Measurements from ENCODE around the gene NKAPL. TPM values are rescaled to one million over a fixed set of nuclear protein-coding genes. Genes with fewer than 3 reads are reported as not detected.

NKAPL gene
- total RNA-seq, 4 donors from 2014 or later = 0.47 to 0.78 TPM; not detected in 2

DNA sequence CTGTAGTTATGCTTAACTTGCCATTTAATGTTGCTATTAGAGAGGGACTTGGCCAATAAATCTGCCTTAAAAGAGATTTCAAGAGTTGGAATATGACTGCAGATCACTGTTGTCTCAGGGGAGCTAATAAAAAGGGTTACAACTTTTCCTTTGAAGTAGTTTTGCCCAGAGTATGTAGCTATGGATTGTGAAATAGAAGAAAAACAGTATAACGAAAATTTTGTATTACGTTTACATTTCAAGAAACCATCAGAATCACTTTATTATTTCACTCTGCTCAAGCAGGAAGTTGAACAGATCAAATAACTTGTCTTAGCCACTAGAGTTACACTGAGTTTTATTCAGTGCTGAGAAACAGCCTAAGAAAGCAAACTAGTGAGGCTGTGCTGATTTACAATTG, 4.8 kb downstream of the NKAPL start:
- Histone ChIP-seq H3K27me3 (peaks cover 12% of the 10 kb centered on the region), H3K4me1 (peaks cover 20% of the 10 kb centered on the region), H3K9me3 (no peaks in the 10 kb centered on the region), H3K36me3 (no peaks in the 10 kb centered on the region), H3K27ac (no peak overlapping the region), H3K4me3 (no peak overlapping the region)
- DNase-seq (ENCODE audit: low spot score in 2 of 2) = no peak
- WGBS = 39% methylated on average over 2 of the region's 2 CpGs
- TF ChIP-seq, protein P1, sequence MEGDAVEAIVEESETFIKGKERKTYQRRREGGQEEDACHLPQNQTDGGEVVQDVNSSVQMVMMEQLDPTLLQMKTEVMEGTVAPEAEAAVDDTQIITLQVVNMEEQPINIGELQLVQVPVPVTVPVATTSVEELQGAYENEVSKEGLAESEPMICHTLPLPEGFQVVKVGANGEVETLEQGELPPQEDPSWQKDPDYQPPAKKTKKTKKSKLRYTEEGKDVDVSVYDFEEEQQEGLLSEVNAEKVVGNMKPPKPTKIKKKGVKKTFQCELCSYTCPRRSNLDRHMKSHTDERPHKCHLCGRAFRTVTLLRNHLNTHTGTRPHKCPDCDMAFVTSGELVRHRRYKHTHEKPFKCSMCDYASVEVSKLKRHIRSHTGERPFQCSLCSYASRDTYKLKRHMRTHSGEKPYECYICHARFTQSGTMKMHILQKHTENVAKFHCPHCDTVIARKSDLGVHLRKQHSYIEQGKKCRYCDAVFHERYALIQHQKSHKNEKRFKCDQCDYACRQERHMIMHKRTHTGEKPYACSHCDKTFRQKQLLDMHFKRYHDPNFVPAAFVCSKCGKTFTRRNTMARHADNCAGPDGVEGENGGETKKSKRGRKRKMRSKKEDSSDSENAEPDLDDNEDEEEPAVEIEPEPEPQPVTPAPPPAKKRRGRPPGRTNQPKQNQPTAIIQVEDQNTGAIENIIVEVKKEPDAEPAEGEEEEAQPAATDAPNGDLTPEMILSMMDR (IDR thresholded peaks at IDR 0.05) = no peak
- TF ChIP-seq EP300 (IDR thresholded peaks at IDR 0.05) (no peak), POLR2A (IDR thresholded peaks at IDR 0.05) (no peak), POLR2AphosphoS5 (IDR thresholded peaks at IDR 0.05) (no peak)

DNA sequence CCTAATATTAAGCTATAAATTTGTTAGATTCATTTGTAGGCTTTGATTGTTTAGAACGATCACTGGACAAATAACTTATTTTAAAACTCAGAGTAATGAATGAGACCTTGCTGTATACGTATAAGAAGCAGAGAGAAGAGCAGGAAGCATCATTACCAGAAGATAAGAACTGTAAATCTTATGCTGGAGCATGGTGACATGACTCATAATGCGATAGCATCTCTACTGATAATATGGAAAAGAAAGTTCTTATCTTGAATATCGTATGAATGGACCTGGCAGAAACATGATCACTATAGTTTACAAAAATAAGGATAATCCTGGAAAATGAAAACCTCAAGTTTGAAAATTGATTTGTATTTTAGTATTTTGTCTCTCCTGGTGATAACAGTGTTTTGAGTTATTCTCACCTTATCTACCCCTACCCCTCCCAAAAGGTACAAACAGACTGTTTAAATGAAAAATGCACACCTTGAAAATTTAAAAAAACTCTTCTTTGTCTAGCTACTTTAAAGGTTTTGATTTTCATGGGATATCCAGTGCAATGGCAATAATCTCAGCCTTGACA, 5.8 kb downstream of the NKAPL start:
- Histone ChIP-seq H3K27ac (no peak overlapping the region), H3K27me3 (peaks cover 6% of the 10 kb centered on the region), H3K4me1 (peaks cover 14% of the 10 kb centered on the region), H3K4me3 (no peak overlapping the region), H3K36me3 (no peaks in the 10 kb centered on the region), H3K9me3 (no peaks in the 10 kb centered on the region)
- 39% methylated on average over 4 of the region's 4 CpGs for WGBS
- TF ChIP-seq POLR2A (IDR thresholded peaks at IDR 0.05) = no peak
- TF ChIP-seq EP300 (IDR thresholded peaks at IDR 0.05) = no peak
- no peak for TF ChIP-seq POLR2AphosphoS5 (IDR thresholded peaks at IDR 0.05)
- no peak for DNase-seq (ENCODE audit: low spot score in 2 of 2)

DNA sequence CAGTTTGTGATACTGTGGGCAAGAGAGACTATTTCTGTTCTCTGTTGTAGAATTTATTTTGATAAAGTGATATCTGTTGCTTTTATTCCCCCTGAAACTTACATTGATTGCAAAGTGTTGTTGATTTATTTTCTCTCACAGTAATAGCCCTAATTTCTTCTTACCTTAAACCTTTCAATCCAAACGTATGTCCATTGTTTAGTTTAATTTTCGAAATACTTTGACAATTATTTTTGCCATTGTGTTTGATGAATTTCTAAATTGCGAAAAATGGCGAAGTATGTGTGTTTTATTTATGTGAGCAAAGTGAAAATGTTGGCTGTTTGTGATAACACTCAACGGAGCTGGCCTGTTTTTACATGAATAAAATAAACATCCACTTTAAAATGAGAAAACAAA, 7.5 kb downstream of the NKAPL start:
- peak overlapping the region; percentile 66 for H3K4me3 ChIP-seq
- H3K27ac ChIP-seq = peak overlapping the region; percentile 64
- peaks cover 6% of the 10 kb centered on the region for H3K27me3 ChIP-seq
- H3K9me3 ChIP-seq = no peaks in the 10 kb centered on the region
- DNase-seq (ENCODE audit: low spot score in 2 of 2) = no peak
- 6% methylated on average over 5 of the region's 5 CpGs for WGBS
- TF ChIP-seq, protein P1 (IDR thresholded peaks at IDR 0.05) = no peak
- TF ChIP-seq POLR2AphosphoS5 (IDR thresholded peaks at IDR 0.05) = no peak
- no peak for TF ChIP-seq POLR2A (IDR thresholded peaks at IDR 0.05)
- H3K36me3 ChIP-seq = no peaks in the 10 kb centered on the region
- peaks cover 14% of the 10 kb centered on the region for H3K4me1 ChIP-seq

DNA sequence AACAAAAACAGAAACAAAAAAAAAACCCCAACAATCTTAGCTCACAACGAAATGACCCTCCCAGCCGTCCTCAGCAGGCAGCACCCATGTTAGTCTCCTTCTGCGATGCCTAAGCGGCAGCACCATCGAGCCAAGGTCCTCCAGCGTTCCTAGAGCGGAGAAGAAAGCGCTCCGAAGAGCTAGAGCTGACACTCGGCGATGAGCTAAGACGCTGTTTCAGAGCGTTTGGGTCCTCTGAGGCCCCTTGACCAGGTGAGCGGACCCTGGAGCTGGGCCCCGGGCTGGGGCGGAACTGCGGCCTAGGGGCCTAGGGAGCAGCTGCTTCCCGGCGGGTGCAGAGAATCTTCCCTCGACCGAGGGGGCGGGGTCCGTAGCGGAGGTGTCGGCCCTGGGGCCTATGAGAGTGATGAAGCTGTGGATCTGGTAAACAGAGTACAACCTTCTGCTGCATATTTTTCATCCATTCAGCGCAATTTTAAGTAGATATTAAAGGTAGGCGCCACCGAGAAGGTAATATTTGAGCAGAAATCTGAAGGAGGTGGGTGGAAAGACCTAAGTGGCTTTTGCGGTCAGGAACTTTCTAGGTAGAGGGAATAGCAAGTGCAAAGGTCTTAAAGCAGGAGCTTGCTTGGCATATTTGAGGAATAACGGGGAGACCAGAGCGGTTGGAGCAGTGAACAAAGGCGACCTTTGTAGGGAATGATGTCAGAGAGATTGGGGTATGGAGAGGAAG, 8.0 kb downstream of the NKAPL start, which contains the start of gene ZSCAN26:
Gene ZSCAN26 (plus strand): TSS at position 182 of the 733 bp plus-strand sequence. CDS start 4,777 bp downstream, outside the sequence.
- Histone ChIP-seq H3K9me3 (no peaks in the 10 kb centered on the region), H3K4me3 (peak within 1 kb of the TSS; percentile 66), H3K4me1 (peaks cover 14% of the 10 kb centered on the region), H3K27me3 (peaks cover 2% of the 10 kb centered on the region), H3K36me3 (peaks cover 4% of the 10 kb centered on the region), H3K27ac (peak within 1 kb of the TSS; percentile 64)
- peak; percentile 80 to 86 for DNase-seq (ENCODE audit: low spot score in 2 of 2)
- peak in 2 of 3 donors; percentile 13 to 23 for TF ChIP-seq POLR2AphosphoS5 (IDR thresholded peaks at IDR 0.05)
- TF ChIP-seq, protein P1 (IDR thresholded peaks at IDR 0.05) = no peak
- WGBS = under 1% methylated on average over 32 of the region's 32 CpGs

DNA sequence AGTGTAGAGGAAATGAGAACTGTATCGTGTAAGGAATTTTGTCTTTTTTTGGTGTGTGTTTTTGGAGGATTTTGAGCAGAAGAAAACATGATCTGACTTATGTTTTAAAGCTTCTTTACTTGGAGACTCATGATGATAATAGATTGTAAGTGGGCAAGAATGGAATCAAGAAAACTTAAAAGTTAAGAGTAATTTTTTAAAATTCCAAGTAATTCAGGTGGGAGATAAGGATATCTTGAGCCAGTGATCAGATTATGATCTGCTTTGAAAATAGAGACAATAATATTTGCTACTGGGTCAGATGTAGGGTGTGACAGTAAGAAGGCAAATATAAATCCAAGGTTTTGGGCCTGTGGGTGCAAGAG, 8.6 kb downstream of the NKAPL start:
- H3K4me1 ChIP-seq = peaks cover 14% of the 10 kb centered on the region
- no peak for TF ChIP-seq EP300 (IDR thresholded peaks at IDR 0.05)
- no peak for TF ChIP-seq POLR2A (IDR thresholded peaks at IDR 0.05)
- TF ChIP-seq, protein P1 (IDR thresholded peaks at IDR 0.05) = no peak
- TF ChIP-seq POLR2AphosphoS5 (IDR thresholded peaks at IDR 0.05) = no peak
- H3K9me3 ChIP-seq = no peaks in the 10 kb centered on the region
- no peaks in the 10 kb centered on the region for H3K27me3 ChIP-seq
- no peak overlapping the region for H3K27ac ChIP-seq
- DNase-seq (ENCODE audit: low spot score in 2 of 2) = no peak
- peaks cover 10% of the 10 kb centered on the region for H3K36me3 ChIP-seq
- peak overlapping the region; percentile 66 for H3K4me3 ChIP-seq
- WGBS = 3% methylated on average over 1 of the region's 1 CpG

Measured in suprapubic skin (tissue), 4 donors.